HG02571 (cell line): ENCODE measurements around the gene FHIT.

Experiments
- ATAC-seq: cut with Tn5 transposase; IDR thresholded peaks from one replicate; pipeline ENCODE4 v1.9.1; 2021; ENCODE audit warnings: mild to moderate bottlenecking, moderate library complexity; ENCODE audit not compliant: unreplicated experiment

The FHIT gene

DNA sequence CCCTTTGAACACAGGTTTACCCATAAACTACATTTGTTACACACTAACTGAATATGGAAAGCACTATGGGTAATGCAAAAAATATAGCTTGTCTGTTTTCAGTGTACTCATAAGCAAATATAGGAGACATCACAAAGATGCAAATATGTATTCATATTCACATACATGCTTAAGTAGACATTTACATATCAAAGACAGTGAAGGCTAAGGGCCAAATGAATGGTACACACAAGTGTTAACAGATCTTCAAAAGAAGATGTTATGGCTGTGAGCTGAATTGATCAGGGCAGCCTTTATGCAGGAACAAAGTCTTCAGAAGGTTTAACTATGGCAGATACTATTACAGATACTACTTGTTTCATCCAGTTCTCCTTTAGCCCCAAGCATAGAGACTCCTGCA is 384.1 kb downstream of the FHIT start:
- no peak for ATAC-seq

DNA sequence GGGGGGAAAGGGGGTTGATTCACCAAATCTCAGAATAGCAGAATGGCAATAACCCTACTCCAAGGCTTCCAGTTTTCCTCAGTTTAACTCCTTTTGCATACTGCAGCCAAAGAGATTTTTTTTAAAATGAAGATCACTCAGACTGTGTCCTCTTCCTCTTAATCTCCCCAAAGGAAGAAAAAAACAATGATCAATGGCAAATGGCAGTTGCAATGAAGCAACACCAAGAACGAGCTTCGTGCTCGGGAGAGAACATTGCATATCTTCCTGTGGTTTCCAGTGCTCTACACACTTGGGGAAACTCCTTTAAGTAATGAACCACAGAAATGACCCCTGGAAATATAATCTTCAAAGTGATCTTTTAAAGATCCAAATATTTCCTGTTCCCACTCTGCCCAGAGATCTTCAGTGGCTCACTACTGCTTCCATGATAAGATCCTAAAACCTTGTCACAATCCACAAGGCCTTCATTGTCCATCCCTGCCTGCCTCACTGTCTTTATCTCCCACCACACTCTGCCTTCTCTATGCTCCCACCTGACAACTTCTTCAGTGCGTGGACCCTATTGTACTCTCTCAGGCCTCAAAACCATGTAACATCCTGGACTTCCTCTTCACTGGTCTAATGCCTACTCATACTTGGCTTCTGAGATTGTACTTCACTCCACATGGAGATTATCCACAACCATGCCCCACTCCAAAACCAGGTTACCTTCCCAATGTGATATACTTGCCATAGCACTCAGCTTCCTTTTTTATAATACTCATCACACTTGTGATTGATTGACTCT is 394.8 kb downstream of the FHIT start:
- no peak for ATAC-seq

DNA sequence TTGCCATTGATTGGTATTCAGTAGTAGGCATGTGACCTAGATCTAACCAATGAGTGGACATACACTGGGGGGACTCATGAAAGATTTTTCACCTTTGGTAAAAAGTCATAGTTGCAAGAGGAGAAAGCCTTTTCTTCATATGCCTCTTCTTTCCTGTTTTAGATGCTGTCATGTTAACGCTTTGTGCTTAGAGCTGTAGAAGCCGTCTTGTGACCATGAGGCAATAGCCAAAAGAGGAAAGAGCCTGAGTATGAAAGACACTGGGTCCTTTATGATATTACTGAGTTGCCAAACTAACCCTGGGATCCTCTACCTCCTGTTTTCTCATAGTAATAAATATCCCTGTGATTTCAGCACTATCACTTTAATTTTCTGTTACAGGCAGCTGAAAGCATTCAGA is 396.0 kb downstream of the FHIT start:
- ATAC-seq, result no peak

DNA sequence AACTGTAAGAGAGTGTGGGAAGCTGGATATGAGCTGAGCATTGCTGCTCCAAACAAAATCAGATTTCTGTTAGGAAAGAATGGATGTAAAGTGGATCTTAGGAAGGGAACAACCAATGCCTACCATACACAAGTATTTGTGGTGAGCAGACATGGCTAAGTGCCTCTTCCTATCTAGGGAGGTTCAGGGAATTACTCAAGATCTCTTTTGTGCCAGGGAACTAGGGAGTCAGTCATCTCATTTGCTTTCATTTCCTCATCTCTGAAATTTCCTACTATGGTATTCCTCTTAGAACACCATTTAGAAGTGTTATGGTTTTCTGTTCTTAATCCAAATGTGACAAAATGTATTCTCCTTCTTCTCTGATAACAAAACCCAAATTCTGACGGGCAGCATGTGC is 396.5 kb downstream of the FHIT start:
- no peak for ATAC-seq

DNA sequence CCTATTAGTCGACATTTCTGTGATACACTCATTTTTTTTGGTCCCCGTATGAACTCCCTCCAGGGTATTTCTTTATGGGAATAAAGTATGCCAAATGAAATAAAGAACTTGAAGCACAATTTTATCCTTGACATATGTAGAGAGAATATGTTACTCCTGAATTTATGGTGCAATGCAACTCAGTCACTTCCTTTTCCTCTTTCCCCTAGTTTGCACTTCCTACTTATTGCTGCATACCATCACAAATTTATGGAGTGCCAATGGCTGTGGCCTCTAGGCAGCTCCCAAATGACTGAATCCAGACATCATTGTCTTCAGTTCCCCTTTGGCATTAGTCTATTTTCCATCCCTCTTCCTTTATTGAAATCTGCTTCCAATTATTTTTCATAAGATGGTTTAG is 403.5 kb downstream of the FHIT start:
- no peak for ATAC-seq

DNA sequence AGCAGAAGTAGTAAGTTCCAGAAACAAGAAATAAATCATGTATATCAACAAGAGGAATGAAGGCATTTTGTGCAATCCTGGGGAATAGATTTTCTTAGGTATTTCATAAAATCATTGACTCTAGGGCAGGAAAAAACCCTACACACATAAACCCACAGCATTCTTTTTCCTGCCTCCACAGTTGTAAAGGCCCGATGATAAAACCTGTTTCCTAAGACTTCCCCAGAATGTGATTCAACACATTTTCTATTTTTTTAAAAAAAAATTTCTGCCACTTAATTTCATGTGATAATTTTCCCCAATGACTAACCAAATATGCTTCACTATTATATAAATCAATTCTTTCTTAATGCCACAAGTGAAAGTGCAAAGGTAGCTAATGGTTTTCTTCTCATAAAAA is 407.0 kb downstream of the FHIT start:
- no peak for ATAC-seq

DNA sequence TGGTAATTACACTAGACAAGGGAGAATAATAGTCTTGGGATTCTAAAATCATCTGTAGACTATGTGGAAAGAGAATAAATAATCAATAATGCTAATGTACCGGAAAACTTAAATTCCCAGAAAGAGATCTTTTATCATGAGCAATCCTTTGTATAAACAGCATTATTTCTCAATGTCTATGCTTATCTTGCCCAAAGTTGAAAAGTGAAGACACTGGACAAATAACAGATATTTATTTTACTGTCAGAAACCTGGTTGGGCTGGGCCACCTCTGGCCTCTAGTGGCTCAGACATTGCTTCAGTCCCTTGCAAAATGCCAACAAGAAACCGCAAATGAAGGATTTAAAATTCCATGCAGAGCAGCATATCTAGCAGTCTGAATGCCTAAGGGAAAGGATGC is 409.9 kb downstream of the FHIT start:
- no peak for ATAC-seq

DNA sequence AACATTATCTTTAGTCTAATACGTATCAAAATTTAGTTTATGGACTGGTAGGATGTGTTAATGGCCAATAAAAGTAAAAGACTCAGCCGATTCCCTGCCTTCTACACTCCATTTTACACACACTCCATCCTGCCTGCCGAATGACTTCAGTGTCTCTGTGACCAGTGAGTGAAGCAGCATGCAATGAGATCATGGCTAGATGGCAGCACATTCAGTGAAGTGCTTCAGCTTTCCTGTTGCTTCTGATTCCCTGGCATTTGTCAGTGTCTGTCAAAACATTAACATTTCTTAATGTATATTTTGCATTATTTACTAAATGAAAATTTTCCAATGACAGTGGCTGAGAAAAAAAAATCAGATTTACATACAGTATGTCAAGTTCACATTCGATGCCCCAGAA is 412.0 kb downstream of the FHIT start:
- ATAC-seq, result no peak

DNA sequence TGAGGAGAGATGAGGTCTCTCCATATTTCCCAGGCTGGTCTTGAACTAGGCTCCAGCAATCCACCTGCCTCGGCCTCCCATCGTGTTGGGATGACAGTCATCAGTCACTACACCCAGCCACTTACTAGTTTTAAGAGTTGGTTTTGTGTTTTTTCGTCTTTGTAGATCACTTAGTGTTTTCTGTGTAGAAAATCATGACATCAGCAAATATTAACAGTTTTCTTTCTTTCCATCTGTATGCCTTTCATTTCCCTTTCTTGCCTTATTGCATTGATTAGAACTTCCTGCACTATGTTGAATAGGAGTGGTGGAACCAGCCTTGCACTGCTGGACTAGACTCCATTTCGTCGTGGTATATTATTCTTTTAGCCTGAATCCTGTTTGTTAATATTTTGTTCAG is 415.5 kb downstream of the FHIT start:
- no peak for ATAC-seq

DNA sequence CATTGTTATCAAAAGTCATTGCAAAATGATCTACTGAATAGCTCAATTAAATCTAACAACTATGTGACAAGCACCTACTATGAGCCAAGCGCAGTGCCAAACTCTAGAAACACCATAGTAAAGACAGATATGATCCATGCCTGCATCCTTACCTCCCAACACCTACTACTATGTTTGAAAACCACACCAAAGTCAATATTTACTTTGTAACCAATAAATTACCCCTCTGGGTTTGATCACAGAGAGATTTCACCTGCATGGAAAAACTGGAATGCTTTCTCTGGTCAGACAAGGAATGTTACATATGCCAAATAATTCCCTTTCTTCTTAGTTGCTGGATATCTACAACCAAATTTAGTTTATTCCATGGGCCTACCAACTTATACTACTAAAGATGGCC is 422.2 kb downstream of the FHIT start:
- no peak for ATAC-seq

DNA sequence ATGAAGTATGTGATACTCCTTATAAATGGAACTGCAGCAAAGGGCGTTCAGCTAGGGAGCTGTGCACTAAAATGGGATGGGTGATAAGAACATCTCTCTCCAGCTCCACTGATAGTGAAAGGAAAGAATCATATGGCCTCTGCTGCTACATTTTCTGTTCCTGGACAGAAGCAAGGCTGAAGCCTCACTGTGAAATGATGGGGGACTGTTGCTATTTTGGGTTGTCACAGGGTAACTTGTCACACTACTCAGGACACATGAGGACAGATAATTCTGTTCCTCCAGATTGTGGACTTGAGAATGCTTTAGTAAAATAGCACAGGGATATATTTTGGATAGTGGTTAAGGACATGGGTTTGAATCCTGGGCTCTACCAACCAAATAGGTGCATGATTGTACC is 423.6 kb downstream of the FHIT start:
- no peak for ATAC-seq

DNA sequence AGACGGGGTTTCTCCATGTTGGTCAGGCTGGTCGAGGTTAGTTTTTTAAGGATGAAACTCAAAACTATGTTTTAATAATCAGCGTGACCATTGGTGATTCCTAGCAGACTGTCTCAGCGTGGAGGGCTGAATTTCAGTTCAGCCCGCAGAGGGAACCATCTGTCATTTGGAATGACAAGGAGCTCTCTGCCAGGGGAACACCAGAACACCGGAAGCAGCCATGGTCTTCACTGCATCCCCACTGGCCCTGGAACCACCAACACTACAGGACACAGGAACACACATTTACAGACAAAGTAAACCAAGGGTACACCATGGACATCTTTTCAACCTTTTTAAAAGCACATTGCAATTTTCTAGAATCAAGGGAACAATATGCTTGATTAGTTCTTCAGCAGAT is 424.7 kb downstream of the FHIT start:
- ATAC-seq, result no peak

DNA sequence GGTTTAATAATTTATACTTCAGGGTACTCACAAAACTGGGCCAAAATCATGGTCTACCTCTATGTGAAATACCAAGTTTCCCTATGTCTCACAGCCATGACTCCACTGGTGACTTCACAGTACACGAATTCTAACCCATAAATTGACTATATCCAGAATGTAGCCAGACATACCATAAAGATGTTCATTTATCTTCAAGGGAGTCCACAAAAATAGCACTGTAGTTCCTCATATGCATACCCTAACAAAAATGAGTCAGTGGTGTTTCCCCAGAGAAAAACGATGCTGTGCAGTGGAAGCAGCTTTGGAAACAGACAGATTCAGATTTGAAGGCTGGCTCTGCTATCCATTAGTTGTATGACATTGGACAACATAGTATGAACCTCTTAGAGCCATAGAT is 438.8 kb downstream of the FHIT start:
- no peak for ATAC-seq

DNA sequence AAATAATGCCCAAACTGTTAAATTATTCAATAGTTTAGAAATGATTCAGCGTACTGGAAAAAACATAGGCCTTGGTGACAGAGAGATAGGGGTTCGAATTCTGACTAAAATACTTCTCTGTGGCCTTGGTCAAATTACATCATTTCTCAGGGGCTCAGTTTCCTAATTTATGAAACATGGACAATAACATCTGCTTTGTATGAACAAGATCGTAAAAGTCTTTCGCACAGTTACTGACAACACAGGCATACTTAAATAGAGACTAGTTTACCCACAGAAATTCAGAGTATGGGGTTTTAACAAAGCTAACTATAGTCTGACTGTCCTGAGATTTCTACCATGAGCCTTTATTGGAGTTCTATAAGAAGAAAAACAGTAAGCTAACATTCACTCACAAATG is 440.4 kb downstream of the FHIT start:
- no peak for ATAC-seq

DNA sequence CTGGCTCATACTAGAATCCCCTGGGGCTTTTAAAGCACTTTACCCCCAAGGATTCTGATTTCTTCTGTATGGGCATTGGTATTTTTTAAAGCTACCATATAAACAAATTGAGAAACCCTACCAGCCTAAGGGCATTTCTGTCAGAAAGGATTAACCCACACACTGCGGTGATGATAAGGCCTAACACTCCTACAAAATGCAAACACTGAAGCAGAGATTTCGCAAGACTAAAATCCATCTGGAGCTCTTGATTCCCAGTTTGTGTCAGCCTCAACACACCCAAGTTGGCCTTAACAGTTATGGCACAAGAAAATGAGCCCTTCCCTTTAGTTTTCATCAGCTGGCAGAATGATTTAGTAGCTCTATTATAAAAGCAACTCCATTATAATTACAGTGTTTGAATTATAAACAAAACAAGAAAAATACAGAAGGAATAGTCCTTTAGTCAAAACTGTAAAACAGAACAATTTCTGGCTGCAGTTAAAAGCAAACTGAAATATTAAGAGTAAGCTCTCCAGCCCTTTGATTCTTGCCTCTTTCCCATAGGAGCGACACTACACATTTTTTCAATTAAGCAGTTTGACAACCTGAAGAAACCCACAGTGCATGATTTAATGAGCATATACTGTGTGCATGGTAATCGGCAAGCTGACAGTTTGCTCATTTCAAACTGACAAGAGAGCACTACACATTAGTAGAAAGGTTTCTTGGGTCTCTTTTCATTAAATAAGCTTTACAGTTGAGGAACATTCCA is 441.2 kb downstream of the FHIT start:
- ATAC-seq, result no peak

DNA sequence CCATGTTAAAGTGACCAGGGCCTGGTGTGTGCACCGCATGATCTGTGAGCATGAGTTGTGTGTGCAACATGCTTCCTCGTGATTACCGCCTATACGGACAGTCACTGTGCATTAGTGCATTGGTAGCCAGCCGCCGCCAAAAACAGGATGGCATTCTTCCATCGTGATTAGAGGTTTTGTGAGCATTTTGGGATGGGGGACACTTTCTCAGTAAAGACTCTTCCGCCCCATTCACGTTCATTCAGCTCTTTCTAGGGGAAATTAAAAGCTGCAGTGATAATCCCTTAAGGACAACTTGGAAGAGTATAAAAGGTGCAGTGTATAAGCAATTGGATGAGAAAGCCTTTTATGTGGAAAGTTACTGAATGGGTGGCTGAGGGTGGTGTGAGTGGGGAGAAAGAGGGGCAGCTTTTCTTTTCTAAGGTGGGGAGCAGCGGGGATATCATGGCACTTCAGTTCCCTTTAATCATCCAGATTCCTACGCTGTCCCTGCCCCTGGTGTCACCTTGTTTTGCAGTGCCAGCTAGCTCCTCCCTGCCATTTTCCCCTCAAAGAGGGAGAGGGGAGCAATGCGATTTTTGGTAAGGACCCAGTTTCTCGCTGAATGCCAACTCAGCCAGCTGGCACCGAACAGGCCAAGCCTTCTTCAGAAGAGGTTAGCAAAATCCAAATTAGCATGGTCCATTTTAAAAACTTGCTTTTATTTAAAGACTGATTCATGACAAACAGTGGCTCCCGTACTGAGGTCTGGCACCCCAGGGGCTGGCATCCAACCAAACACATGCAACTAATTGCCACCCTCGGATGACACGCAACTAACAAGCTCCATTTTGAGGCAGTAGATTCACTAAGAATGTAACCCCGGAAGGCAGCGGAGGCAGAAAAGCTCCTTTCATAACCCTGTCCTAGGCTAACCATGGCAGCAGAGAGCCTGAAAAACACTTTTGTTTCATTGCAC is 447.8 kb downstream of the FHIT start:
- no peak for ATAC-seq

DNA sequence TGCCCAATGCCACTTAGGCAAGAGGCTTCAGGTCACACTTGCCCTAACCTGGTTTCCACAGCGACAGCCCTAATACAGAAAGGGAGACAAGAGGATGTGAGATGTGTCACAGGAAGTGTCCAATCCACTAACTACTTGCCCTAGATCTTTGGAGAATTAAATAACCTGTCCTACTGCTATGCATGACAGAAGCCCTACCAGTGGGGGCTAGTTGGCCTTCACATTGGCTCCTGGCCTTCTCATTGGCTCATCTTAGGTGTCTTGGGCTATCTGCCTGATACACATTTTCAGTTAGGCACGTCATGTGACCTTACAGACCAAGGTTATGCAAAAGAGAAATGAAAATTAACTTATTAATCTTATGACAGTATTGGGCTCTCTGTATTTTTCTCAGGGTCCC is 449.9 kb downstream of the FHIT start:
- ATAC-seq, result no peak

DNA sequence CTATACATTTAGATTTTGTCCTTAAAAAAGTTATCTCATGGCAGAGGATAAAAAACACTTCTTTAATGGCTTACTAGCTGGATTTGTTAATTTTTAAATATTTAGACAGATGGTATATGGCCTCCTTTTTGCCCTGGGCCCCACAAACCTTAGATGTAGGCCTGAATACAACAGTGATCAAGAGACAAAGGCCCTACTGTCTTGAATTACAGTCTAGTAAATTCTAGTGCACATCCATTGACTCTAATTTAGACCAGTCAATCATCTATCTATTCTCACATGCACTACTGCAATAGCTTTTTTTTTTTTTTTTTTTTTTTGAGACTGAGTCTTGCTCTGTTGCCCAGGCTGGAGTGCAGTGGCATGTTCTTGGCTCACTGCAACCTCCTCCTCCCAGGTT is 452.8 kb downstream of the FHIT start:
- ATAC-seq, result no peak

DNA sequence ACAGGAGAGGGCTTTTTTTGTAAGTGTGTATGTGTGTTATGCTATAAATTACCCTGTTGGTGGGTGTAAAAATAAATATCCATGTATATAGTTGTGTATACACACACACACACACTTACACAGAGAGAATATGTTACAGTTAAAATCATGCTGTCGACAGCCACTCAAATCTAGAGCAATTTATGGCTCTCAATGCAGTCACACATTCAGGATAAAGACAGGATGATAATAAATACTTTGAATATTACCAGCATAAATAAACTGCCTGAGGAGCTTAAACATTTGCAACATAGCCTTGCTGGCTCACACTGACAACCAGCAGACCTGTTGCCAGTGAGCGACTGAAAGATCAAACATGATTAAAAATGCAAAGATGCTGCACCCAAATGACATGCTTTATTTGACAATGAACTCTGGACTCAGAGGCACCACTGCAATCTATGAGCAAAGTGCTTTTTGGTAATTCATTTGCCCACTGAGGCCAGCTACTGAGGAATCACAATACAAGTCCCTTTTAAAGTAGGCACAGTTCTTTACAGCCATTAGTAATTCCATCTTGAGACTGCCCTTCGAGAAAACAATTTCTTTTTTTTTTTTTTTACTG is 458.9 kb downstream of the FHIT start:
- ATAC-seq, result no peak

DNA sequence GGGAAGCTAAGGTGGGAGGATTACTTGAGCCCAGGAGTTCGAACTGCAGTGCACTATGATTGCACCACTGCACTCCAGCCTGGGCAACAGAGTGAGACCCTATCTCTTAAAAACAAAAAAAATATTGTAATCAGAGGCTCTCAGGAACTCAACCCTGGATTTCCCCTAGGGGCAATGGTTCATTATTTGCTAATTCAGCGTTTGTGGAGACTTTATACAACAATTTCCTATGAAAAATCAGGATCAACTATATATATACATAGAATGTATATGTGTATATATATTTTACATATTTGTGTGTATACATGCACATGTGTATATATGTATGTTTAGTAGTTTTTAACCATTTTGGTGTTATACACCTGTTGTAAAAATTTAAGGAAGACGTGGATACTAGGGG is 463.1 kb downstream of the FHIT start:
- no peak for ATAC-seq

DNA sequence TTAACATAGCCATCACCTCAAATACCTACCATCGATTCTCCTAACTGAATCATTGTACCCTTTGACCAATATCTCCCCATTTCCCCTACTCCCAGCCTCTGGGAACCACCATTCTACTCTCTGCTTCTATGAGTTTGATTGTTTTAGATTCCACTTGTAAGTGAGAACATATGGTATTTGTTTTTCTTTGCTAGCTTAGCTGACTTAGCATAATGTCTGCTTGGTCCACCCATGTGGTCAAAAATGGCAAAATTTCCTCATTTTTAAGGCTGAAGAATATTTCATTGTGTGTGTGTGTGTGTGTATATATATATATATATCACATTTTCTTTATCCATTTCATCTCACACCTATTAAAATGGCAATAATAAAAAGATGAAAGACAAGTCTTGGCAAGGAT is 469.3 kb downstream of the FHIT start:
- ATAC-seq, result no peak
